Measurements from ENCODE around the gene DDX6. TPM values are rescaled to one million over a fixed set of nuclear protein-coding genes. Genes with fewer than 3 reads are reported as not detected.
"Not testable (repeated sequence)": the region's sequence is repeated elsewhere in the genome, so short reads cannot be mapped to it uniquely, and the experiment has no call there.

The DDX6 gene
- total RNA-seq, 1 donor from 2014 or later, result 236 TPM

- no peak for DNase-seq (ENCODE audit: low spot score in 2 of 2)
- FAIRE-seq, result no peak
Observed at GRCh38 chr11:118746988-118747585, 43.9 kb downstream of the DDX6 start.

GRCh38 chr11:118744046-118744445 lies 46.9 kb downstream of the DDX6 start:
- FAIRE-seq (no peak), DNase-seq (ENCODE audit: low spot score in 2 of 2) (no peak)

- DNase-seq (ENCODE audit: low spot score in 2 of 2) (no peak), FAIRE-seq (no peak)
Observed at GRCh38 chr11:118742304-118742703, 48.7 kb downstream of the DDX6 start.

- DNase-seq (ENCODE audit: low spot score in 2 of 2) (no peak), FAIRE-seq (no peak)
Observed at GRCh38 chr11:118740892-118741291, 50.1 kb downstream of the DDX6 start.

- DNase-seq (ENCODE audit: low spot score in 2 of 2), result no peak
- no peak for FAIRE-seq
Observed at GRCh38 chr11:118735203-118735602, 55.8 kb downstream of the DDX6 start.

- no peak for DNase-seq (ENCODE audit: low spot score in 2 of 2)
- FAIRE-seq, result no peak
Observed at GRCh38 chr11:118734031-118734430, 56.9 kb downstream of the DDX6 start.

- not testable (repeated sequence) for FAIRE-seq; DNase-seq (ENCODE audit: low spot score in 2 of 2)
Observed at GRCh38 chr11:118729753-118730152, 61.2 kb downstream of the DDX6 start.

GRCh38 chr11:118728112-118728511 lies 62.9 kb downstream of the DDX6 start:
- not testable (repeated sequence) for DNase-seq (ENCODE audit: low spot score in 2 of 2); FAIRE-seq

GRCh38 chr11:118727721-118728066 lies 63.3 kb downstream of the DDX6 start:
- not testable (repeated sequence) for FAIRE-seq

GRCh38 chr11:118727001-118727720 lies 63.8 kb downstream of the DDX6 start:
- FAIRE-seq; DNase-seq (ENCODE audit: low spot score in 2 of 2): not testable (repeated sequence)

More at GRCh38 chr11:118727721-118728066, 63.3 kb downstream of the DDX6 start:
- DNase-seq (ENCODE audit: low spot score in 2 of 2), result not testable (repeated sequence)

- FAIRE-seq; DNase-seq (ENCODE audit: low spot score in 2 of 2): not testable (repeated sequence)
Observed at GRCh38 chr11:118721478-118722015, 69.4 kb downstream of the DDX6 start.

- not testable (repeated sequence) for FAIRE-seq; DNase-seq (ENCODE audit: low spot score in 2 of 2)
Observed at GRCh38 chr11:118720740-118721139, 70.2 kb downstream of the DDX6 start.

GRCh38 chr11:118720078-118720477 lies 70.9 kb downstream of the DDX6 start:
- DNase-seq (ENCODE audit: low spot score in 2 of 2); FAIRE-seq: not testable (repeated sequence)

- DNase-seq (ENCODE audit: low spot score in 2 of 2); FAIRE-seq: not testable (repeated sequence)
Observed at GRCh38 chr11:118718562-118718961, 72.4 kb downstream of the DDX6 start.

GRCh38 chr11:118717733-118718132 lies 73.2 kb downstream of the DDX6 start:
- DNase-seq (ENCODE audit: low spot score in 2 of 2); FAIRE-seq: not testable (repeated sequence)

- not testable (repeated sequence) for DNase-seq (ENCODE audit: low spot score in 2 of 2); FAIRE-seq
Observed at GRCh38 chr11:118717221-118717620, 73.7 kb downstream of the DDX6 start.

GRCh38 chr11:118715837-118716260 lies 75.1 kb downstream of the DDX6 start:
- DNase-seq (ENCODE audit: low spot score in 2 of 2) (no peak), FAIRE-seq (no peak)

- DNase-seq (ENCODE audit: low spot score in 2 of 2) (no peak), FAIRE-seq (no peak)
Observed at GRCh38 chr11:118715245-118715831, 75.6 kb downstream of the DDX6 start.

- FAIRE-seq (no peak), DNase-seq (ENCODE audit: low spot score in 2 of 2) (no peak)
Observed at GRCh38 chr11:118714816-118715215, 76.1 kb downstream of the DDX6 start.

GRCh38 chr11:118714416-118714815 lies 76.5 kb downstream of the DDX6 start:
- not testable (repeated sequence) for DNase-seq (ENCODE audit: low spot score in 2 of 2); FAIRE-seq

GRCh38 chr11:118708296-118708695 lies 82.7 kb downstream of the DDX6 start:
- DNase-seq (ENCODE audit: low spot score in 2 of 2), result no peak
- no peak for FAIRE-seq
